UCSD-AML1 (cell line): ENCODE results near the gene SFT2D1.
A peak's percentile ranks its signal among the peaks of the same experiment; 100 is the strongest.
"Not testable (repeated sequence)": the region's sequence is repeated elsewhere in the genome, so short reads cannot be mapped to it uniquely, and the experiment has no call there.

Source experiments
- DNase-seq: peaks from one replicate; lab custom pipeline; 2025; ENCODE audit not compliant: unreplicated experiment; lab: John Stamatoyannopoulos, UW

SFT2D1 gene

GRCh38 chr6:166342349-166343149, at the start of gene SFT2D1:
Gene SFT2D1, minus strand, starts transcription at chr6:166342545. Its CDS starts 64 bp downstream, at chr6:166342481.
- peak; percentile 93 for DNase-seq

- DNase-seq: no peak
Measured at GRCh38 chr6:166389119-166389518, 46.8 kb upstream of the SFT2D1 start.

- DNase-seq: no peak
Measured at GRCh38 chr6:166388290-166389004, 46.1 kb upstream of the SFT2D1 start.

GRCh38 chr6:166387642-166388289, 45.4 kb upstream of the SFT2D1 start:
- no peak for DNase-seq

- not testable (repeated sequence) for DNase-seq
Measured at GRCh38 chr6:166387098-166387497, 44.8 kb upstream of the SFT2D1 start.

GRCh38 chr6:166386111-166386510, 43.8 kb upstream of the SFT2D1 start:
- no peak for DNase-seq

- DNase-seq: not testable (repeated sequence)
Measured at GRCh38 chr6:166383802-166384363, 41.5 kb upstream of the SFT2D1 start.

- peak; percentile 98 for DNase-seq
Measured at GRCh38 chr6:166382933-166383801, 40.8 kb upstream of the SFT2D1 start, which contains the start of gene MPC1. Gene MPC1, minus strand, starts transcription at chr6:166382940. Its CDS starts 64 bp downstream, at chr6:166382876.

GRCh38 chr6:166382500-166382932, 40.2 kb upstream of the SFT2D1 start:
- DNase-seq: no peak

- peak; percentile 72 for DNase-seq
Measured at GRCh38 chr6:166381733-166382499, 39.6 kb upstream of the SFT2D1 start.

GRCh38 chr6:166381381-166381732, 39.0 kb upstream of the SFT2D1 start:
- no peak for DNase-seq

GRCh38 chr6:166379800-166380199, 37.5 kb upstream of the SFT2D1 start:
- no peak for DNase-seq

GRCh38 chr6:166379103-166379586, 36.8 kb upstream of the SFT2D1 start:
- no peak for DNase-seq

GRCh38 chr6:166377721-166378120, 35.4 kb upstream of the SFT2D1 start:
- no peak for DNase-seq

GRCh38 chr6:166375013-166375412, 32.7 kb upstream of the SFT2D1 start:
- DNase-seq: no peak

GRCh38 chr6:166370489-166370888, 28.1 kb upstream of the SFT2D1 start:
- DNase-seq: no peak

GRCh38 chr6:166369782-166370181, 27.4 kb upstream of the SFT2D1 start:
- DNase-seq: no peak

GRCh38 chr6:166366921-166367320, 24.6 kb upstream of the SFT2D1 start:
- no peak for DNase-seq

- DNase-seq: no peak
Measured at GRCh38 chr6:166365806-166366205, 23.5 kb upstream of the SFT2D1 start.
